OCI-LY1 (cell line): ENCODE results near the gene TOP1.
A peak's percentile ranks its signal among the peaks of the same experiment; 100 is the strongest.

ENCODE experiments used
- H2AFZ ChIP-seq: fragments of 200-600 bp; sonication (generic), shearing (Covaris generic); 2 replicates; pipeline ENCODE4 v1.6.0; 2014; ENCODE audit warnings: antibody characterized with exemption, mild to moderate bottlenecking, low read length
- H3F3A ChIP-seq: fragments of 200-600 bp; sonication (generic), shearing (Covaris generic); 2 replicates; pipeline ENCODE4 v1.6.0; 2014; ENCODE audit warnings: mild to moderate bottlenecking, antibody characterized with exemption, low read length, moderate library complexity; ENCODE audit not compliant: insufficient read depth
- H3K27ac ChIP-seq: fragments of 200-600 bp; sonication (generic); 2 replicates; pipeline ENCODE4 v1.5.1; 2014; ENCODE audit warnings: low read length, mixed run types, mild to moderate bottlenecking, low read depth; ENCODE audit not compliant: poor library complexity, severe bottlenecking
- H3K27me3 ChIP-seq: fragments of 200-600 bp; sonication (generic); 2 replicates; pipeline ENCODE4 v1.6.0; 2014; ENCODE audit warnings: antibody characterized with exemption, mild to moderate bottlenecking, low read length, moderate library complexity; ENCODE audit not compliant: insufficient read depth
- H3K36me3 ChIP-seq: fragments of 200-600 bp; sonication (generic); 2 replicates; pipeline ENCODE4 v1.6.1; 2014; ENCODE audit warnings: mild to moderate bottlenecking, antibody characterized with exemption, low read length, moderate library complexity, mixed read lengths; ENCODE audit not compliant: insufficient read depth
- H3K4me1 ChIP-seq: fragments of 200-600 bp; sonication (generic); 2 replicates; pipeline ENCODE4 v1.5.1; 2014; ENCODE audit warnings: mild to moderate bottlenecking, low read length, moderate library complexity; ENCODE audit not compliant: insufficient read depth, severe bottlenecking
- H3K4me2 ChIP-seq: fragments of 200-600 bp; sonication (generic), shearing (Covaris generic); 2 replicates; pipeline ENCODE4 v1.6.1; 2014; ENCODE audit warnings: low read length
- H3K4me3 ChIP-seq: fragments of 200-600 bp; sonication (generic); 2 replicates; pipeline ENCODE4 v1.5.1; 2014; ENCODE audit warnings: low read length, low read depth, mild to moderate bottlenecking, mixed read lengths; ENCODE audit not compliant: poor library complexity, severe bottlenecking
- H3K79me2 ChIP-seq: fragments of 200-600 bp; shearing (Covaris generic); 2 replicates; pipeline ENCODE4 v1.6.1; 2016; ENCODE audit warnings: mixed run types, low read length, mixed read lengths; ENCODE audit not compliant: insufficient read depth
- H3K9ac ChIP-seq: fragments of 200-600 bp; sonication (generic), shearing (Covaris generic); 2 replicates; pipeline ENCODE4 v1.6.1; 2014; ENCODE audit warnings: mild to moderate bottlenecking, low read length, mixed read lengths
- H3K9me2 ChIP-seq: fragments of 200-600 bp; sonication (generic), shearing (Covaris generic); 2 replicates; pipeline ENCODE4 v1.6.1; 2014; ENCODE audit warnings: low read depth, mild to moderate bottlenecking, low read length, mixed read lengths
- H3K9me3 ChIP-seq: fragments of 200-600 bp; shearing (Covaris generic); 2 replicates; pipeline ENCODE4 v1.6.1; 2014; ENCODE audit warnings: low read length, mixed read lengths
- H4K20me1 ChIP-seq: fragments of 200-600 bp; sonication (generic), shearing (Covaris generic); 2 replicates; pipeline ENCODE4 v1.6.0; 2016; ENCODE audit warnings: mild to moderate bottlenecking, low read length; ENCODE audit not compliant: insufficient read depth
- CTCF ChIP-seq: fragments of 200-600 bp; sonication (generic), shearing (Covaris generic); IDR thresholded peaks from 2 replicates; pipeline ENCODE4 v1.5.1; 2017; ENCODE audit warnings: mild to moderate bottlenecking, antibody characterized with exemption, low read length, moderate library complexity, mixed read lengths
- EZH2 ChIP-seq: fragments of 200-600 bp; sonication (generic), shearing (Covaris generic); IDR thresholded peaks from 2 replicates; pipeline ENCODE4 v1.8.0; 2017; ENCODE audit warnings: borderline replicate concordance, mixed run types, mild to moderate bottlenecking, antibody characterized with exemption, low read length, moderate library complexity, mixed read lengths

The TOP1 gene

DNA sequence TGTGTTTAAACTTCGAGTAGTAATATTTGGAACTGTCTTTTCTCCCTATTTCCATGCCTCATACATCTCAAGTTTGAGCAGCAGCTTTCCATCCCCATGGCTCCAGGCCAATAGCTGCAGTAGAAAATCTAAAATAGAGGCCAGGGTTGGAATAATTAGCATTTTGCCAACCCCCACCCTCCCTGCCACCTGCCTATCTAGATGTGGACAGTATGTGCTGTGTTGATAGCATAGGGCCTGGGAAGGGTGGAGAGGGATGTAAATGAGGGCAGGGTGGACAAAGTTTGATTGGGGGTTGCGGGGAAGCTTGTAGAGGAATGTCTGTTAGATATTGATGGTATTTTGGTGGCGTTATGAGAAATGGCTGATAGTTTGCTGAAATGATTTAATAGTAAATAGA, 5.6 kb downstream of the TOP1 start:
- H3K27ac ChIP-seq: no peak overlapping the region
- peaks cover 89% of the 10 kb centered on the region for H3K4me1 ChIP-seq
- H3K9me3 ChIP-seq: no peaks in the 10 kb centered on the region
- no peaks in the 10 kb centered on the region for H3K27me3 ChIP-seq
- TF ChIP-seq CTCF (no peak), EZH2 (no peak)
- peak overlapping the region; percentile 95; the same call in 1 of the 2 replicates for H3K4me2 ChIP-seq
- H3F3A ChIP-seq: no peaks in the 10 kb centered on the region
- peak overlapping the region; percentile 99 for H3K4me3 ChIP-seq
- no peak overlapping the region for H2AFZ ChIP-seq
- peaks cover 97% of the 10 kb centered on the region for H3K36me3 ChIP-seq
- peaks cover 3% of the 10 kb centered on the region; the same call in 1 of the 2 replicates for H4K20me1 ChIP-seq
- no peaks in the 10 kb centered on the region for H3K9me2 ChIP-seq
- peaks cover 100% of the 10 kb centered on the region for H3K79me2 ChIP-seq
- no peak overlapping the region; the same call in 1 of the 2 replicates for H3K9ac ChIP-seq

DNA sequence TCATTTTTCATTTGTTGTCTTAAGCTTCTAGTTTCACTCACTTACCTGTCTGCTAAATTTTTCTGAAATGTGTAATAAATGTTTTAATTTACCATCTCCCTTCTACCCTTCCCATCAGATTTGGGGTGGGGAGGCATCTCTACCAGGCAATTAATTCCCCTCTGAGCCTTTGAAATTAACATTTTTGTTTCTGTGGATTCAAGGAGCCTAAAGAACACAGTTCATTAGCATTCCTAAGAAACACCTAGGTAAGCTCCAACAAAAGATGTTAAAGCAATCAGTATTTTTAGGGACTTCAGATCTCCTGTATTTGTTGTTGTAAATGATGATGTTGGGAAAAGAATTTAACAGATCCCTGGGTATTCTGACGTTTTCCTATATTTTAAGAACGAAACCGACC, 6.6 kb downstream of the TOP1 start:
- H3K27me3 ChIP-seq: no peaks in the 10 kb centered on the region
- no peak for TF ChIP-seq CTCF
- TF ChIP-seq EZH2: no peak
- no peak overlapping the region for H2AFZ ChIP-seq
- no peak overlapping the region for H3K4me3 ChIP-seq
- no peak overlapping the region for H3K9ac ChIP-seq
- peaks cover 3% of the 10 kb centered on the region; the same call in 1 of the 2 replicates for H4K20me1 ChIP-seq
- no peaks in the 10 kb centered on the region for H3K9me2 ChIP-seq
- H3K4me1 ChIP-seq: peaks cover 99% of the 10 kb centered on the region
- H3K4me2 ChIP-seq: no peak overlapping the region; the same call in 1 of the 2 replicates
- no peaks in the 10 kb centered on the region for H3K9me3 ChIP-seq
- H3F3A ChIP-seq: no peaks in the 10 kb centered on the region
- H3K79me2 ChIP-seq: peaks cover 100% of the 10 kb centered on the region
- H3K27ac ChIP-seq: no peak overlapping the region
- H3K36me3 ChIP-seq: peaks cover 98% of the 10 kb centered on the region

DNA sequence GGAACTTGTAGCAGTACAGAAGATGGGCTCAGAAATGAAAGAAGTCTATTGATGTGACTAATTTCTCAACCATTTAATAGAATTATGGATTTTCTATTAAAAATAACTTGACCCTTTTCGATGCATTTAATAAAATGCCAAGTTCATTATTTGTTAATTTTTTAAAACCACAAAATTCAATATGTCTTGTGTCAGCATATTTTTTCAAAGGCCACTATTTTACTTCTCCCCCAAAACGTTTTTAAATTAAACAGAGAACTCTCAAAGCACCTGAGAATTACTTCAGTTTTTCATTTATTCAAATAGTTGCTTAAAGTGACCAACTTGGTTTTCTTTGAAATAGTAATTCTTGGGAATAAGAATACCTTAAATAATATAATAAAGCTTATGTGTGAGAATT, 8.6 kb downstream of the TOP1 start:
- Histone ChIP-seq H3K4me1 (peaks cover 99% of the 10 kb centered on the region), H3K9me3 (no peaks in the 10 kb centered on the region), H4K20me1 (peaks cover 3% of the 10 kb centered on the region; the same call in 1 of the 2 replicates), H3K4me3 (no peak overlapping the region), H3K9ac (no peak overlapping the region), H3F3A (no peaks in the 10 kb centered on the region), H3K27me3 (no peaks in the 10 kb centered on the region), H2AFZ (no peak overlapping the region), H3K79me2 (peaks cover 100% of the 10 kb centered on the region), H3K4me2 (0 out of 2 replicates have a peak overlapping the region, but pooled peaks have one; percentile 5), H3K36me3 (peaks cover 92% of the 10 kb centered on the region), H3K9me2 (no peaks in the 10 kb centered on the region), H3K27ac (no peak overlapping the region)
- TF ChIP-seq EZH2 (no peak), CTCF (no peak)
